CD4-positive, alpha-beta T cell treated with Interferon gamma for 1 hour (primary cell): ENCODE results near the gene RCAN2.

Experiments
- DNase-seq: peaks from one replicate; pipeline ENCODE4 v3.0.0-alpha.2; 2020

Gene RCAN2

DNA sequence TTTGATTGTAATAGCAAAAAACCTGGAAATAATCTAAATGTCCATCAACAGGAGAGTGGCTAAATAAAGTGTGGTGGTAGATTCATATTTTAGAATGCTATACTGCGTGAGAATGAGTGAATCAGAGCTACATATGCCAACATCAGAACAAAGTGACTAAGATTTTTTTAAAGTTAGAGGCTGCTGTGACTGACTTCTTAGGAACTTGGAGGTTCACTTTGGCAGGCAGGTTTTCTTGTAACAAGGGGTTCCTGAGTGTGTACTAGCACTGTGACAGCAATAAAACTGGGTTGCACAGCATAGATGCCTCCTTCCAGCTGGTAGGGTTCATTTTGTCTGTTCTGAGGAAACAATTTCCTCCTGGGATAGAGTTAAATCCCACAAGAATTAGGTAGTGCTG is 245.2 kb downstream of the RCAN2 start:
- no peak for DNase-seq

DNA sequence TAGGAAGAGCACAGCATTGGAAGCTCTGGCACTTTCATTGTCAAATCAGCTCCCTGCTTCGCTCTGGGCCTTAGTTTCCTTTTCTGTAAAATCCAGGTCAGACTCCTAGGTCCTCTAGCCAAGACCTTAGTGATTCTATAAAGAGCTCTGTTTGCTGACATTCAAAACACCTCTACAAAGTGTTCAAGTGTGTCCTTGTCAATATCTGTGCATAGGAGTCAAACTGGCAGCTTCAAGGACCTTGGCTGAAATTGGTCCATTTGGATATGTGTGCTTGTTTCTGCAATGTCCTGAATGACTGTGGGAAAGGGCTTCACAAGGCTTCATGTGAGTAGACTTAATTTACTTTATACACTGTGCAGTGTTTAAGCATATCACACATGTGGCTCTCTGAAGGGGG is 246.6 kb downstream of the RCAN2 start:
- DNase-seq = no peak

DNA sequence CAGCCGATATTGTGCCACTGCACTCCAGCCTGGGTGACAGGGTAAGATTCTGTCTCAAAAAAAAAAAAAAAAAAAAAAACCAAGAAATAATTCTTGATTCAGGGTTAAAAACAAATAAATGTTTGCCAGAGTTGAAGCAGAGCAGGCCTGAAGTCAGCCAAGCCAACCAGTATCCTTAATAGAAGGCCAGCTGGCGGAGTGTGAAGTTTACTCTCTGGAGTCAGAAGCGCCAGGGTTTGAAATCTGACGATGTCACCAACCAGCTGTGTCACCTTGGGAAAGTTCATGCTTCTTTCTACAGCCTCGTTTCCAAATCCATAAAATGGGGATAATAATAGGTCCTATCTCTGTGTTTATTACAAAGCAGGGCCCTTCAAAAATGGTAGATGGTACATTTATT is 247.5 kb downstream of the RCAN2 start:
- DNase-seq = no peak

DNA sequence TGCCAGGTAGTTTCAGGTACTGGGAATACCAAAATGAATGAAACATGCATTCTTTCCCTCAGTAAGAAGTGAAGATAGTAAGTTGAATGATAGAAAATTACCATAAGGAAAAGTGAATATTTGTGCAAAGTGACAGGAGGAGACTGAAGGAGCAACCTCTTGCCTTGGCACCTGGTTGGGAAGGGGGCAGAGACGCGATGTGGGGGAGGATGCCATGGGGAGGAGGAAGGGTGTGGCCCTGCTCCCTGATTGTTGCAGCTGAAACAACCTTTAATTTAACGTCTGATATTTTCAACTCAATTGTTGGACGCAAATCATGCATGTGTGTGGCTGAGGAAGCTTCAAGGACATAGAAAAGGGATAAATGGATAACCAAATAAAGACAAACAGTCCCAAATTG is 248.3 kb downstream of the RCAN2 start:
- no peak for DNase-seq

DNA sequence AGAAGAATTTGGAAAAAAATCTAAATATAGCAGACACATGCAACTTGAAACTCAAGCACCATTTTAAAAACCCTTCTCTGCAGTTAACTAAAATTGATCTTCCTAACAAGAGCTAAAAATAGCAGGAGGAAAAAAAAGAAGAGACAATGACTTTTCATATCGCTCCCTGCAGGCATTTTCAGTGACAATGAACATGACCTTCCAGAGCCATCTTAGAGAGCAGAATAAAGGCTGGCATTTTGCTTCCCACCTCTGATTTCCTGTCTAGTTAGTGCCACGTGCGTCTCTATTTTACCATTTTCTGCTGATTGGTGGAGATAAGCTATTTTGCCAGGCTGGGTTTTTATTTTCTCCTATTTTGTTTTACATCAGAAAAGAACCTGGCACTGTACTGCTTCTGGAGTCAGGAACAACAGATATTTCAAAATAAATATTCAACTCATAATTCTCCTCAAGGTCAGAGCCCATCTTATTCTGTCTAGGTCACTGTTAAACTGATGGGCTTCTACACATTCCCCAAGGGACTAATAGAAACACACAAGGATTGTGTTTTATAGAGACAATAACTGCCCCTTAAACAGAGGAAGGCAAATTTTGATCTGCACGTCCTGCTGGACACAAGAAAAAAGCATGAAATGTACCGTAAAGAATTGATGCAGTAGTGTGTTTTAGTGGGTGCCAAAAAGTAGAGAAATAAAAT is 250.2 kb downstream of the RCAN2 start:
- DNase-seq = no peak

DNA sequence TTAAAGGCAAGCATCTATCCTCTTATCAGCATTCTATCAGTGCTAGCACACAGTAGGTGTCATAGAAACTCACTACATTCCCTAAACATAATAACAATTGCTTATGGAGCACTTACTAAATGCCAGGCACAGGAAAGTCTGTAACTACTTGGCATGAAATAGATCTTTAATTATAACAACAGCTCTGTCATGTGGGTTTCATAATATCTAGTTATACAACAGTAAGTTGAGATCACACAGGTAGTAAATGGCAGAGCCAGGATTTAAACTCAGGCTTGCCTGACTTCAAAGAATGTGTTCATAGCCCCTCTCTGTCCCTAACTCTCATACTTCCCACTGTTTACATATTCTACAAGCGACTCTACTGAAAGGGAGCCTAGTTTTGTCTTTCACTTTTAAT is 254.5 kb downstream of the RCAN2 start:
- no peak for DNase-seq

DNA sequence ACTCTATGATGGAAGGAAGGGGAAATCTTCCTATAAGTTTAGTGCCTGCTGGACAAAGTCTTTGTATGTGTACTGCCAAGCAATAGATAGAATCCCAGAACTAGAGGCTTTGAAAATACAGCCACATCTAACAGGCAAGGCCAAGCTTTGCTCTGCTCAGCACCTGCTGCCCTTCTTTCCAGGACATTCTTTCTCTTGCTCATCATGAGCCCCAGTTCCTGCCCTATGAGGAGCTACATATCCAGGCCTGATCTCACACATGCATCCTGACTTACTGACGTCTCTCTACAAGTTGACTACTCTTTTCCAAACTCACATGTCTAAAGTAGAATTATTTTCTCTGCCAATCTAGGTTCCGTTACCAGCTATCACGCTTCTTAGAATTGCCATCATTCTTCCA is 256.0 kb downstream of the RCAN2 start:
- DNase-seq = no peak

DNA sequence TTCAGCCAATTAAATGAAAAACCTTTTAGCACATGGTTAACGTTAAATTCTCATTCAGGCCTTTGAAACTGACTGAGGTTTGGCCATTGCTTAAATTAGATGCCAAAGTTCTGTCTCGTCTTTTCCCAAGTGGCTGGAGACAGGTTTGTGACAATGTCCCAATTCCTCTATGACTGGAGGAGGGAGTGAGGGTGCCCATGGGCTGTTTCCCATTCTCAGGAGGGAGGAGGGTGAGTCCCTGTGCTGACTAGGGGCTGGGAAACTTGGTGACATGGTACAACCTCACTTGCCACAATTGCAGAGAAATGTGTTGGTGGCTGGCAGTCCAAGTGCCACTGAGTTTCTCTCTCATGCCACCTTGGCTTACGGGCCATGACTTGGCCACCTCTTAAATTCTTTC is 256.5 kb downstream of the RCAN2 start:
- DNase-seq = no peak

DNA sequence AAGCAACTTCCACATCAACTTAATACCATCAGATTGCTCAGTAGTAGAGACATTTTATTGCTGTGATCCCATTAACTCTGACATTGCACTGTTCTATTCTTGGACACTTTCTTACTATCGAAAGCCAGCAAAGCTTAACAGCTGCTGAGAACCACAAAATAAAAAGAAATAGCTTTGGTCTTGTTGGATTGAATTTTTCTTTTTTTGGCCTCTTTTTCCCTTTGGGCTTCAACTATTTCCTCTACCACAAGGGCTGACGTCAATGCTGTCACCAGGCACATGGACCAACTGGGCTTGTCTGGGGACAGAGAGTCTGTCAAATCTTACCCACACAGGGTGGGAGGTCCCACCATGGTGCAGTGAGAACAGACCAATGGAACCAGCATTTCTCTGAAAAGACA is 257.1 kb downstream of the RCAN2 start:
- DNase-seq = no peak

DNA sequence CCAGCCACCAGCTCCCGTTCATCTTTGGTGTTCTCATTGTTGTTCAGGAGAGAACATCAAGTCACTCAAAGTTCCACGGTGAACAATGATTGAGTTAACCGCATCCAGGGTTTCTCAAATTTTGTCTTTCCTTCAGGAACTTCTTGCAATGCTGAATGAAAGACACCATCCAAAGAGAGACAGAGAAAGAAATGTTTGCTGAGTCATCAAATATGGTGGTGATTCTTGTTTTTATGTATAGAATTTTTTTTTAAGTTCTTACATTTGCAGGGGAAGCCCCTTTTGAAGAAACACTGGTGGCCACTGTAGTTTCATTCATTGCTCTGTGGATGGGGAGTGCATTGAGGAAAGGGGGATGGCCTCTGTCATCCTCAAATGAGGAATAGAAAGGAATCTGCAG is 258.1 kb downstream of the RCAN2 start:
- no peak for DNase-seq

DNA sequence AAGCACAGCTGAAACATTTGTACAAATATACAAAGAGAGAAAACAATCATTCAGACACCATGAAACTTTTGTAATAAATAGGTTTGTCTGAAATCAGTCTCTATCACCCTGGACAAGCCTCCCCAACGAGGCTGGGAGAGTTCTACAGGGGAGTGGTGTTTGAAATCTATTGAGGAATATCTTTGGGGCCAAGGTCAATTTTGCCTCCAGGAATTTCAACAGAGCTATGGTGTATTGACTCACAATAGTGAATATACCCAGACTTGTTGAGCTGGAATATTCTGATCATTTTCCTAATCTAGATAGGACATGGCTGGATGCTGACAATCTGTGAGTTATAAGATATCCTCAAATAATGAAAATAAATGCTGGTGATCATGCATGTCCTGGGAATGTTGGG is 269.0 kb downstream of the RCAN2 start:
- no peak for DNase-seq

DNA sequence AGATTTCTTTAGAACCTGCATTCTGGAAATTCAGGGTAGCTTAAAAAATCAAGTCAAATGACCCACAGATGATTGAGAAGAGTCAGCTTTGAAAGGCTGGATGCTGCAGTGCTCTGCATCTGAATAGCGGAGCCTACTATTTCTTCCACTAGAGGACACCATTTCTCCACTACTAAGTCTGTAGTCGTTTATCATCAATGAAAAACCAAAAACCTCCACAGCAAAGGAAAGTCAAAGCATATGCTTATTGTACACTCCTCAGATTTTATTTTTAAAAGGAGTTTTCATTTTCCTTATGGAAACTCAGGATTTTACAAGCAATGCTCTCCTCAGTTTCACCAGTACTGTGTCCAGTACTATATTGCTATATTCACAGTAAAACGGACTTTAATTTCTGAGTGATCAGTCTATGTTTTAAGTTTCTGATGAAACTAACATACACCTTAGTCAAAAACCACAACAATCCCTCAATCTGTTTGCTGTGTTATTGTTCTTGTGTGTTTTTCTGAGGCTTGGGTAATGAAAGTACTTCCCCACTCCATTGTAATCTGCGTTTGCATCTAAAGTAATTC is 269.9 kb downstream of the RCAN2 start:
- DNase-seq = no peak

DNA sequence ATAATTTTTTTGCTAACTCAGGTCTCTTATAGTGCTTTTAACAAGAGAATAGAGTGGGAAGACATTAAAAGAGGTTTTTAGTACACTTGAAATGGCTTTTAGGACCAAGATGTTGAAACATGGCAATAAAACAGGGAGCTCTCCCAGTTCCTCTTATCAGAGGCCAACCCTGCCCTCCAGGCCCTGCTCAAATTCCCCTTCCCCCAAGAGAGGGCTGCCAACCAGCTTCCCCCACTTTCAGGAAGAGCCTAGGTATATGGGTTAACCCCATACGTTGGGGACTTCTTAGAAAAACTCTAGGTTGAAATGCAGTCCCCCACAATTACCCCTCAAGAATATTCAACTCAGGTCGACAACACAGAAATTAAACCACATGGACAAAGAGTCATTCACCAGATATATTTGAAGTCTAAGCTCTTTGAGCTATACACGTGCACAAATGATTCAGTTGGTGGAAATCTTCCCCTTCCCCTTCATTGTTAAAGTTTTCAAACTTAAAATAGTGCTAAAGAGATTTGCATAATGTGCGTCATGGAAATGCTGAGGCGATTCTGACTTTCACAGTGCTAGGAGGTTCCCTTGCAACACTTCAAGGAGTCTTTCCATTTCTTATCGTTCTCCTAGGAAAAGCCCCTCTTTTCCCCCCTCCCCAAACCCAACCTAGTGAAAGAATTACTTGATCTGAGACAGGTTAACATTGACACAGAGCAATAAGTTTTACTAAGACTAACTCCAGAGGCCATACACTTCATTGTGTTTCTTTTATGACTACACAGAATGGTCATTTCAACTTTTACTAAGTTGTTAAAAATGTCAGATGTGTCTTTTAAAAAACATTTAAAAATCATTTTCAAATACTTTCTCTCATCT is 270.7 kb downstream of the RCAN2 start:
- no peak for DNase-seq

DNA sequence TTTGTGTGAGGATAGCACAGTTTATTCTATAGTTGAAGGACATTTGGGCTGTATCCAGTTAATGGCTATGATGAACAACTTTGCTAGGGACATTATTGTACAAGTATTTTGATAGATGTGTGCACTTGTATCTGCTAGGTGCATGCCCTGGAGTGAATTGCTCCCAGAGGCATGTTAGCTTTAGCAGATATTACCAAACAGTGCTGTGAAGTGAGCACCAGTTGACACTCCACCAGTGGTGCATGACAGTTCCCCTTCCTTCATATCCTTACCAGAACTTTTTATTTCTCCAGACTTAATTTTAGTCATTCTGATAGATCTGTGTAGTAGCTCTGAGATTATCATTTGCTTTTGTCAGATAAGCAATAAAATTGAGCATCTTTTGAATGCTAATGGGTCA is 271.6 kb downstream of the RCAN2 start:
- no peak for DNase-seq

DNA sequence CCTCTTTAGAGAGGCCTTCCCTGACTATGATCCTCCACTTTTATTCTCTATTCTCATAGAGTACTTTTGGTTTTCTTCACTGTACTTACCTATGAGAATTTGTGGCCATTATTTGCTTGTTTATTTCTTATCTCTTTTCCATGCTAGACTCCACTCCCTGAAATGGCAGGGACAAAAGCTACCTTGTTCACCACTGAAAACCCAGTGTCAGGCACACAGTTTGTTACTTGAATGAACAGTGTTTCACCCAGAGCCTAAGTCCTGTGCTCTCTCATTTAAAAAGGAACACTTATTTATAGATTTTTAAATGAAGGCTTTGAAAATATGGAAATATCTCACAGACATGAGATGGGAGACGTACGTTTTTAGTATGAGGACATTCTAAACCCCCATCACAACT is 272.8 kb downstream of the RCAN2 start:
- no peak for DNase-seq

DNA sequence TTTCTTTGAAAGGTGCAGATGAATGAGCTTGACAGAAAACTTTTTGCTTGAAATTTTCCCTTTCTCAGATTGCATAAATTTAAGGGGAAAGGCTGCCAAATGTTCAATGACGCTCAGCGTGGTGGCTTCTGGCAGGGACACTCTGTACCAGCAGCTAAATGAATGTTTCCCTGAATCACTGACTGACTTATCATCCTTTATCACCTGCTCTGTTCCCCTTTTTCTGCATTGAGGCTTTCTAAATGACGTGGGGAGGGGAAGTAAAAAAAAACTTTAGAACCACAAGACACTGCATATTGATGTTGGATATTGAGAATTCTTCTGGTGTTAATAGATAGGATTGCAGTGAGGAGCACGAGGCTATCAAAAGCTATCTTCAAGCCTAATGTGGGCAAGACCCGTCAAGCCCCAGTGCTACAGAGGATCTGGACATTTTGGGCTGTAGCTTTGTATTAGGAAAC is 273.5 kb downstream of the RCAN2 start:
- no peak for DNase-seq

DNA sequence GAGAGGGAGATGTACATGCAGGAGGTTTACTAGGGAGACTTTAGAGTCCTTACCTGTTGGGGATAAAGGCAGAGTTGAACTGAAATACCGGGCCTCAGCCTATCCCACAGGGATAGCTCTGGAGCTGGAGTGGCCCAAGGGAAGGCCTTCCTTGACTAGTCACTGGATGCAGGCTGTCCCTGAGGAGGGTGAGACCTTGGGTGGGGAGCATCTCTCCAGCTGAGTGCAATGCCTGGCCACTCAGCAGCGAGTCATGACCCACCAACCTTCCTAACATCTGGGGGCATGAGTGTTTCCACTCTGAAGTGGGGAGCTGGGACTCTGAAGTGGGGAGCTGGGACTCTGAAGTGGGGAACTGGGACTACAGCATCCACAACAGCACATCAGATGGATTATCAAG is 274.4 kb downstream of the RCAN2 start:
- no peak for DNase-seq

DNA sequence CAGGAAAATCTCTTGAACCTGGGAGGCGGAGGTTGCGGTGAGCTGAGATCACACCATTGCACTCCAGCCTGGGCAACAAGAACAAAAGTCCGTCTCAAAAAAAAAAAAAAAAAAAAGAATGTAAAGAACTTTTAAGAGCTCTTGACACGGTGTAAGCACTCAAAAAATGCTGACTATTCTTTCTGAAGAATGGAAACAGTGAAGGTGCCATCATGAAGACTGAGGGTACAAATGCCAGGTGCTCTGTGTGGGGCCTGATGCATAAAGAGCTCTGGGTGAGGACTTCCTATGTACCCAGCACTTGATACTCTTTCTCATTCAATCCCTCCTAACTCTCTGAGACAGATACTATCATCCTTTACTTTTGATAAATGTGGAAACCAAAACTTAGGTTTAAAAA is 275.5 kb downstream of the RCAN2 start:
- DNase-seq = no peak

DNA sequence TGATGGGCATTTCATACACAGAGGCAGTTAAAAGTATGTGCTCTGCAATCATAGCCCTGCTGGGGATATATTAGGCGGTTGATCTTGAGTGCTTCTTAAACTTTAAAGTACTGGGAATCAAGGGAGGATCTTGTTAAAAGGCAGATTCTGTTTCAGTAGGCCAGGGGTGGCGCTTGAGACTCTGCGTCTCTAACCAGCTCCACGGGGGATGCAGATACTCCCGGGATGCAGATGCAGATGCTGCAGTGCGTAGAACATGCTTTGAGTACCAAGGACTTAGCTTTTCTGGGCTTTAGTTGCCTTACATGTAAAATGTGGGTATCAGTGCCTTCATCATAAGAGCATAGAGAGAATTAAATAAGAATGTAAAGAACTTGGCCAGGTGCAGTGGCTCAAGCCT is 276.0 kb downstream of the RCAN2 start:
- DNase-seq = no peak

DNA sequence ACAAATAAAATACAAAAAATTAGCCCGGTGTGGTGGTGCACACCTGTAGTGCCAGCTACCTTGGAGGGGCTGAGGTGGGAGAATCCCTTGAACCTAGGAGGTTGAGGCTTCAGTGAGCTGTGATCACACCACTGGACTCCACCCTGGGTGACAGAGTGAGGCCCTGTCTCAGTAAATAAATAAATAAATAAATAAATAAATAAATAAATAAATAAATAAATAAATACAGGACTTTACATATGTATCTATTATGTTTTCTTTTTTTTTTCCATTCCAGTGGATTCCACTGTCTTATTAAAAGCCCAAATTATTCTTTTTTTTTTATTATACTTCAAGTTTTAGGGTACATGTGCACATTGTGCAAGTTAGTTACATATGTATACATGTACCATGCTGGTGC is 279.3 kb downstream of the RCAN2 start:
- DNase-seq = no peak

DNA sequence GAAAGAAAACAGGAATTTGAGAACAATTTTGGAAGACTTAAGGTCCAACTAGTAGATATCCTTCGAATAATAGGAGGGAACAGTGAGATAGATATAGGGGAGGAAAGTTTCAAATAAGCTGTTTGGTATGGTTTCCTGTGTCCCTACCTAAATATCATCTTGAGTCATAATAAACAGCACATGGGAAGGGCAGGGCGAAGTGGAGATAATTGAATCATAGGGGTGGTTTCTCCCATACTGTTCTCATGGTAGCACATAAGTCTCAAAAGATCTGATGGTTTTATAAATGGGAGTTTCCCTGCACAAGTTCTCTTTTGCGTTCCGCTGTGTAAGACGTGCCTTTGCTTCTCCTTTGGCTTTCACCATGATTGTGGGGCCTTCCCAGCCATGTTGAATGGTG is 281.0 kb downstream of the RCAN2 start:
- no peak for DNase-seq

DNA sequence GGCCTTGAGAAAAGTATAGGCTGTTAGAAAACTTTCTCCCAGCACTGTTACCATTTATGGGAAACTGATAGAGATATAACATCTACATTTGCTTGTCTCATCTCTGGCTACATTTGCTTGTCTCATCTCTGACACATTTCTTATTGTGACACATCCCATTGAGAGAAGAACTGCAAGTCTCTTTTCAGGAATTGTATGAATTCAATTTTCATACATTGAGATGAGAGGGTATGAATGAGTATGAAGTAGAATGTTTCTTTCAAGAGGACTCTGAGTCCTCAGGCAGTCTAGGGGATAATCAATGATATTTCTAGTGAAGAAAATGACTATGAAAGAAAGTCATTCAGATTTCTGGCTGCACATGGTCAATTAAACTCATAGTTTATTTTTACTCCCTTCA is 282.9 kb downstream of the RCAN2 start:
- DNase-seq = no peak

DNA sequence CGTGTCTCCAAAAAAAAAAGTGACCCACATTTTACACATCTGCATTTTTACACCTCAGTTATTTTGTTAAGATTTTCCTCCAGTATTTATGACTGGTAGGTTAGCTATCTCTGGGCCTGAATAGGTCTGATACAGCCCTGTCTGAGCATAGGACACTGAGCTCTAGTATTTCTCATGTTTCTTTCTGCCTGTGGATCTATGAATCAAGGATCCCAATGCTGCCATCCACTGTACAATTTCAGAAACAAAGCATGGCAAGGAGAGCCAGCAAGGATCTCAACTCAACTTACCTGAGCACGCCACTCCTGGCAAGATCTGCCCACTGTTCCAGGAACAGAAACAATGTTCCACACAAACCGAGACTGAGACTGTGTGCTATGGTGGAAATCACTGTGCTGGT is 284.1 kb downstream of the RCAN2 start:
- no peak for DNase-seq
